ENCODE data around the gene GNG12. TPM values are rescaled to one million over a fixed set of nuclear protein-coding genes. Genes with fewer than 3 reads are reported as not detected.
A peak's percentile ranks its signal among the peaks of the same experiment; 100 is the strongest.

The GNG12 gene
- total and polyA plus RNA-seq, 9 of the 15 experiments (the other 6 are each of a cell fraction or from before 2014, with no cell fraction given): 2.6 to 6.0 (median 4.1) TPM

DNA sequence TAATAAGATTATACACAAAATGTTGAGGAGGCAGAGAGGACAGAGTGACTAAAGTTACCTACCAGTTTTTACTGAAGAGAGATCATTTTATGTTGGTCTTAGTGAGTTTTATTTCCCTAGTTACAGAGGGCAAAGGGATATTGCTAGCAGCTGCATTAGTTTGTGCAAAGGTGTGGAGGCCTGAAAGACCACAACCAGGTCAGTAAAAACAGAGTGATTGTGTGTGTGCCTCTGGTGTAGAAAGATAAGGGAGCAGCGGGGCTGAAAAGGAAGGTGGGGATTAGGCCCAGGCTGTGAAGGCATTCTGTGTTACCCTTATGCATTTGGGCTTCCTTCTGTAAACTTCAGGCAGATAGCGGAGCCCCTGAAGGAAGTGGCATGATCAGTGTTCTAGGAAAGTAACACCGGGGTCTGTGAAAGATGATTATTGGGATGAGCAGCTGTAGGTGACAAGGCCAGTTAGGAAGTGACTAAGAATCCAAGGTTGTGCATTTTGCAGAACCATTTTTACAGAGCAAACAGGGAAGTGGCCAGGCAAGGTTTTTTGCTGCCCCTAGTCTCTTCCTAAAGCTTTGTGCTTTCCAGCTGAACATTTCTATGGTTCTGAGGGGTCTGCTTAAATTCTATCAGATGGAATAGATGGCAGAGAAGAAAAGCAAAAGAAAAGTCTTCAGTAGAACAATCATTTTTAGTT lies 144.6 kb downstream of the GNG12 start (continued):
- TF ChIP-seq SAP30 (IDR thresholded peaks at IDR 0.05; ENCODE audit: borderline replicate concordance, insufficient read depth, low read depth, low read length, poor library complexity, severe bottlenecking) (no peak), NR2C1 (IDR thresholded peaks at IDR 0.05) (no peak), NR2C1 (tag; IDR thresholded peaks at IDR 0.05) (no peak), SUPT5H (IDR thresholded peaks at IDR 0.05) (peak; percentile 62; the same call in 1 of the 2 replicates), COPS2 (conservative IDR thresholded peaks at IDR 0.05) (no peak), MCM7 (IDR thresholded peaks at IDR 0.05) (no peak), SNRNP70 (optimal IDR thresholded peaks at IDR 0.05; ENCODE audit: low read depth, low read length) (no peak), ZFP1 (CRISPR knock-in tag; IDR thresholded peaks at IDR 0.05) (0 out of 2 replicates have a peak, but pooled peaks have one; percentile 15), MECOM (CRISPR knock-in tag; IDR thresholded peaks at IDR 0.05) (peak; percentile 94), SMAD4 (CRISPR knock-in tag; conservative IDR thresholded peaks at IDR 0.05) (peak; percentile 80; the same call in 1 of the 2 replicates), TCF7 (IDR thresholded peaks at IDR 0.05; ENCODE audit: borderline replicate concordance) (no peak; the same call in 1 of the 2 replicates), ESRRB (CRISPR knock-in tag; IDR thresholded peaks at IDR 0.05; ENCODE audit: borderline replicate concordance) (0 out of 2 replicates have a peak, but pooled peaks have one; percentile 68), ZNF197 (CRISPR knock-in tag; IDR thresholded peaks at IDR 0.05; ENCODE audit: low read depth) (no peak), ZNF253 (CRISPR knock-in tag; conservative IDR thresholded peaks at IDR 0.05) (no peak), PML (IDR thresholded peaks at IDR 0.05; ENCODE audit: low read length) (peak; percentile 90), SMAD3 (CRISPR knock-in tag; conservative IDR thresholded peaks at IDR 0.05) (0 out of 2 replicates have a peak, but pooled peaks have one; percentile 83)
- TF ChIP-seq, protein P1, sequence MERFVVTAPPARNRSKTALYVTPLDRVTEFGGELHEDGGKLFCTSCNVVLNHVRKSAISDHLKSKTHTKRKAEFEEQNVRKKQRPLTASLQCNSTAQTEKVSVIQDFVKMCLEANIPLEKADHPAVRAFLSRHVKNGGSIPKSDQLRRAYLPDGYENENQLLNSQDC (CRISPR knock-in tag; IDR thresholded peaks at IDR 0.05): no peak
- TF ChIP-seq, protein P2, sequence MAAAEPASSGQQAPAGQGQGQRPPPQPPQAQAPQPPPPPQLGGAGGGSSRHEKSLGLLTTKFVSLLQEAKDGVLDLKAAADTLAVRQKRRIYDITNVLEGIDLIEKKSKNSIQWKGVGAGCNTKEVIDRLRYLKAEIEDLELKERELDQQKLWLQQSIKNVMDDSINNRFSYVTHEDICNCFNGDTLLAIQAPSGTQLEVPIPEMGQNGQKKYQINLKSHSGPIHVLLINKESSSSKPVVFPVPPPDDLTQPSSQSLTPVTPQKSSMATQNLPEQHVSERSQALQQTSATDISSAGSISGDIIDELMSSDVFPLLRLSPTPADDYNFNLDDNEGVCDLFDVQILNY (CRISPR knock-in tag; IDR thresholded peaks at IDR 0.05): no peak
- TF ChIP-seq, protein P3, sequence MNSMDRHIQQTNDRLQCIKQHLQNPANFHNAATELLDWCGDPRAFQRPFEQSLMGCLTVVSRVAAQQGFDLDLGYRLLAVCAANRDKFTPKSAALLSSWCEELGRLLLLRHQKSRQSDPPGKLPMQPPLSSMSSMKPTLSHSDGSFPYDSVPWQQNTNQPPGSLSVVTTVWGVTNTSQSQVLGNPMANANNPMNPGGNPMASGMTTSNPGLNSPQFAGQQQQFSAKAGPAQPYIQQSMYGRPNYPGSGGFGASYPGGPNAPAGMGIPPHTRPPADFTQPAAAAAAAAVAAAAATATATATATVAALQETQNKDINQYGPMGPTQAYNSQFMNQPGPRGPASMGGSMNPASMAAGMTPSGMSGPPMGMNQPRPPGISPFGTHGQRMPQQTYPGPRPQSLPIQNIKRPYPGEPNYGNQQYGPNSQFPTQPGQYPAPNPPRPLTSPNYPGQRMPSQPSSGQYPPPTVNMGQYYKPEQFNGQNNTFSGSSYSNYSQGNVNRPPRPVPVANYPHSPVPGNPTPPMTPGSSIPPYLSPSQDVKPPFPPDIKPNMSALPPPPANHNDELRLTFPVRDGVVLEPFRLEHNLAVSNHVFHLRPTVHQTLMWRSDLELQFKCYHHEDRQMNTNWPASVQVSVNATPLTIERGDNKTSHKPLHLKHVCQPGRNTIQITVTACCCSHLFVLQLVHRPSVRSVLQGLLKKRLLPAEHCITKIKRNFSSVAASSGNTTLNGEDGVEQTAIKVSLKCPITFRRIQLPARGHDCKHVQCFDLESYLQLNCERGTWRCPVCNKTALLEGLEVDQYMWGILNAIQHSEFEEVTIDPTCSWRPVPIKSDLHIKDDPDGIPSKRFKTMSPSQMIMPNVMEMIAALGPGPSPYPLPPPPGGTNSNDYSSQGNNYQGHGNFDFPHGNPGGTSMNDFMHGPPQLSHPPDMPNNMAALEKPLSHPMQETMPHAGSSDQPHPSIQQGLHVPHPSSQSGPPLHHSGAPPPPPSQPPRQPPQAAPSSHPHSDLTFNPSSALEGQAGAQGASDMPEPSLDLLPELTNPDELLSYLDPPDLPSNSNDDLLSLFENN (IDR thresholded peaks at IDR 0.05; ENCODE audit: low read depth in 2 of 2, low read length in 2 of 2): peak in 1 of 2 experiments; percentile 89; a peak in 2 of 4 replicates
- TF ChIP-seq, protein P4, sequence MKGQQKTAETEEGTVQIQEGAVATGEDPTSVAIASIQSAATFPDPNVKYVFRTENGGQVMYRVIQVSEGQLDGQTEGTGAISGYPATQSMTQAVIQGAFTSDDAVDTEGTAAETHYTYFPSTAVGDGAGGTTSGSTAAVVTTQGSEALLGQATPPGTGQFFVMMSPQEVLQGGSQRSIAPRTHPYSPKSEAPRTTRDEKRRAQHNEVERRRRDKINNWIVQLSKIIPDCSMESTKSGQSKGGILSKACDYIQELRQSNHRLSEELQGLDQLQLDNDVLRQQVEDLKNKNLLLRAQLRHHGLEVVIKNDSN (CRISPR knock-in tag; IDR thresholded peaks at IDR 0.05): no peak
- TF ChIP-seq, protein P5, sequence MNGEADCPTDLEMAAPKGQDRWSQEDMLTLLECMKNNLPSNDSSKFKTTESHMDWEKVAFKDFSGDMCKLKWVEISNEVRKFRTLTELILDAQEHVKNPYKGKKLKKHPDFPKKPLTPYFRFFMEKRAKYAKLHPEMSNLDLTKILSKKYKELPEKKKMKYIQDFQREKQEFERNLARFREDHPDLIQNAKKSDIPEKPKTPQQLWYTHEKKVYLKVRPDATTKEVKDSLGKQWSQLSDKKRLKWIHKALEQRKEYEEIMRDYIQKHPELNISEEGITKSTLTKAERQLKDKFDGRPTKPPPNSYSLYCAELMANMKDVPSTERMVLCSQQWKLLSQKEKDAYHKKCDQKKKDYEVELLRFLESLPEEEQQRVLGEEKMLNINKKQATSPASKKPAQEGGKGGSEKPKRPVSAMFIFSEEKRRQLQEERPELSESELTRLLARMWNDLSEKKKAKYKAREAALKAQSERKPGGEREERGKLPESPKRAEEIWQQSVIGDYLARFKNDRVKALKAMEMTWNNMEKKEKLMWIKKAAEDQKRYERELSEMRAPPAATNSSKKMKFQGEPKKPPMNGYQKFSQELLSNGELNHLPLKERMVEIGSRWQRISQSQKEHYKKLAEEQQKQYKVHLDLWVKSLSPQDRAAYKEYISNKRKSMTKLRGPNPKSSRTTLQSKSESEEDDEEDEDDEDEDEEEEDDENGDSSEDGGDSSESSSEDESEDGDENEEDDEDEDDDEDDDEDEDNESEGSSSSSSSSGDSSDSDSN (IDR thresholded peaks at IDR 0.05; ENCODE audit: borderline replicate concordance in 1 of 2, low read depth in 2 of 2, low read length in 2 of 2): peak in 1 of 2 experiments; percentile 77; a peak in 1 of 4 replicates

All from K562 (cell line).